HG03060 (cell line): ENCODE measurements around the gene LHPP.

Source experiments
- ATAC-seq: cut with Tn5 transposase; IDR thresholded peaks from one replicate; pipeline ENCODE4 v1.9.1; 2021; ENCODE audit warnings: low read depth, moderate number of reproducible peaks; ENCODE audit not compliant: unreplicated experiment

Gene LHPP

GRCh38 chr10:124648738-124649137 lies 187.1 kb downstream of the LHPP start:
- no peak for ATAC-seq

GRCh38 chr10:124649214-124649613 lies 187.6 kb downstream of the LHPP start:
- ATAC-seq: no peak

GRCh38 chr10:124650263-124650662 lies 188.6 kb downstream of the LHPP start:
- no peak for ATAC-seq

GRCh38 chr10:124650820-124651401 lies 189.3 kb downstream of the LHPP start:
- no peak for ATAC-seq

- no peak for ATAC-seq
Measured at GRCh38 chr10:124651402-124651891, 189.8 kb downstream of the LHPP start.

GRCh38 chr10:124652200-124652599 lies 190.6 kb downstream of the LHPP start:
- no peak for ATAC-seq

GRCh38 chr10:124652701-124653100 lies 191.1 kb downstream of the LHPP start:
- no peak for ATAC-seq

- no peak for ATAC-seq
Measured at GRCh38 chr10:124653311-124653710, 191.7 kb downstream of the LHPP start.

GRCh38 chr10:124653811-124654651 lies 192.4 kb downstream of the LHPP start:
- ATAC-seq: no peak

GRCh38 chr10:124654686-124655085 lies 193.1 kb downstream of the LHPP start:
- no peak for ATAC-seq

GRCh38 chr10:124655191-124656112 lies 193.8 kb downstream of the LHPP start:
- ATAC-seq: no peak

GRCh38 chr10:124656113-124656490 lies 194.5 kb downstream of the LHPP start:
- ATAC-seq: no peak

GRCh38 chr10:124656541-124656940 lies 194.9 kb downstream of the LHPP start:
- ATAC-seq: no peak

GRCh38 chr10:124657806-124658205 lies 196.2 kb downstream of the LHPP start:
- no peak for ATAC-seq

GRCh38 chr10:124658591-124659242 lies 197.1 kb downstream of the LHPP start:
- no peak for ATAC-seq

- ATAC-seq: no peak
Measured at GRCh38 chr10:124659380-124659779, 197.8 kb downstream of the LHPP start.

GRCh38 chr10:124660404-124661125 lies 198.9 kb downstream of the LHPP start:
- no peak for ATAC-seq

- no peak for ATAC-seq
Measured at GRCh38 chr10:124661660-124662180, 200.1 kb downstream of the LHPP start.

GRCh38 chr10:124663228-124663627 lies 201.6 kb downstream of the LHPP start:
- ATAC-seq: no peak
